Heart left ventricle (tissue), 13 donors: ENCODE measurements around the gene HRG.

ENCODE experiments used
- CTCF ChIP-seq, 12 donors: fragments of 200-600 bp; sonication (generic) in 4 of 12; IDR thresholded peaks; one replicate each; pipeline versions ENCODE4 v1.5.0 to v1.8.0; 2018 to 2022; ENCODE audit warnings: antibody characterized with exemption in 12 of 12, mild to moderate bottlenecking in 5 of 12
- POLR2A ChIP-seq, 2 donors: fragments of 450-650 bp; IDR thresholded peaks; one replicate each; pipeline ENCODE4 v1.6.1; 2017; ENCODE audit warnings: antibody characterized with exemption in 2 of 2, mild to moderate bottlenecking in 2 of 2, moderate library complexity in 2 of 2
- donor health status: ischemic (EF 13 %, LVEDD 7.1; RV severe dilation, severe dysfunction).
- donor health status: DM: no; HTN: yes; CAD: no.
- donor health status: DM: no; HTN: no; CAD: no.
- donor health status: ischemic (EF 25% LVEDD 6.9; RV normal size, moderate dysfunction).
- donor health status: ischemic (EF 25% LVEDD 5.7; RV mildly dilated, moderate dysfunction).
- donor health status: ischemic (EF 35%, LVEDD 5.7; RV mildly dilated, moderate dysfunction).
- donor health status: nonischemic (EF 11% LVEDD 7.7; RV severe dilation, severe dysfunction).
- donor health status: DM: yes; HTN: yes; CAD: no.
- donor health status: PGD.
- donor health status: ischemic (EF 29% LVEDD 5.4; RV normal size, mild dysfunction).
- donor health status: nonischemic (EF 23%, LVEDD 6.1; RV moderate dilation, normal function).

GRCh38 chr3:186621894-186622650 lies 43.7 kb upstream of the HRG start:
- TF ChIP-seq CTCF (IDR thresholded peaks at IDR 0.05): no peak
- TF ChIP-seq POLR2A (IDR thresholded peaks at IDR 0.05): no peak
